Measurements from ENCODE around the gene ALDH8A1. TPM values are rescaled to one million over a fixed set of nuclear protein-coding genes. Genes with fewer than 3 reads are reported as not detected.

The ALDH8A1 gene
- total RNA-seq, 1 donor from 2014 or later: 0.30 TPM

DNA sequence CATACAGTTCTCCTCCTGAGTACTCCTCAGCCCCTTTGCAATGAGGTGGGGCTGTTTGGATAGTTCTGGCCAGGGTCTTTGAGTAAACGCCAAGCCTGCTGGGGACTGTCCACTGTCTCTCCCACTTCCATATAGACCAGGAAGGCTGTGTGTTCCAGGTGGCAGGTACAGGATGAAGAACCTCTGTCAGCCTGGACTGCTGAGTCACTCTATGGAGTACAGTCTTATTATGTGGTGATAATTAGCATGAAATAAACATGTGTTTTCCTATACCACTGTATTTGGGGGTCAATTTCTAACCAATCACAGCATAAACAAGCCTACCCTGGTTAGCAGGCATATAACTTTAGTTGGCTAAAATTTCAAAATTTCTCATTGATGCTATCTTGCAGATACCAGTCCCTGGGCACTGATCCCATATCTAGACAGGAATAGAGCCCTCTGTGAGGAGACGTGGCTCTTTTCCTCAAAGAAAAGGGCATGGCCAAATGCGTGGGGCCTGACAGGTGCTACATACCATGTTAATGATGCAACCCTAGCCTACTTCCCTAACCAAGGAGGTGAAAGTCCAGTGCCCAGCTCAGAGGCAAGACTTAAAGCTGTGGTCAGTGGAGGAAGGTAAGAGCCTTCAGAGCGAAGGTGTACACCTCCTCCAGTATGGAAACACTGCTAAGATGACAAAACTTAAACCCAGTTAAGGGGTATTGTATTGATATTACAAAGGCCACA is 4.5 kb upstream of the ALDH8A1 start:
- peaks cover 9% of the 10 kb centered on the region for H3K36me3 Mint-ChIP-seq (ENCODE audit: unreplicated experiment)
- TF ChIP-seq, protein P1, sequence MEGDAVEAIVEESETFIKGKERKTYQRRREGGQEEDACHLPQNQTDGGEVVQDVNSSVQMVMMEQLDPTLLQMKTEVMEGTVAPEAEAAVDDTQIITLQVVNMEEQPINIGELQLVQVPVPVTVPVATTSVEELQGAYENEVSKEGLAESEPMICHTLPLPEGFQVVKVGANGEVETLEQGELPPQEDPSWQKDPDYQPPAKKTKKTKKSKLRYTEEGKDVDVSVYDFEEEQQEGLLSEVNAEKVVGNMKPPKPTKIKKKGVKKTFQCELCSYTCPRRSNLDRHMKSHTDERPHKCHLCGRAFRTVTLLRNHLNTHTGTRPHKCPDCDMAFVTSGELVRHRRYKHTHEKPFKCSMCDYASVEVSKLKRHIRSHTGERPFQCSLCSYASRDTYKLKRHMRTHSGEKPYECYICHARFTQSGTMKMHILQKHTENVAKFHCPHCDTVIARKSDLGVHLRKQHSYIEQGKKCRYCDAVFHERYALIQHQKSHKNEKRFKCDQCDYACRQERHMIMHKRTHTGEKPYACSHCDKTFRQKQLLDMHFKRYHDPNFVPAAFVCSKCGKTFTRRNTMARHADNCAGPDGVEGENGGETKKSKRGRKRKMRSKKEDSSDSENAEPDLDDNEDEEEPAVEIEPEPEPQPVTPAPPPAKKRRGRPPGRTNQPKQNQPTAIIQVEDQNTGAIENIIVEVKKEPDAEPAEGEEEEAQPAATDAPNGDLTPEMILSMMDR (IDR thresholded peaks at IDR 0.05): no peak
- H3K9me3 Mint-ChIP-seq (ENCODE audit: unreplicated experiment): peaks cover 9% of the 10 kb centered on the region
- no peak overlapping the region for H3K27ac Mint-ChIP-seq (ENCODE audit: unreplicated experiment)
- H3K27me3 Mint-ChIP-seq (ENCODE audit: unreplicated experiment): no peaks in the 10 kb centered on the region
- DNase-seq (ENCODE audit: extremely low spot score, unreplicated experiment): no peak
- H3K4me1 Mint-ChIP-seq (ENCODE audit: unreplicated experiment): no peaks in the 10 kb centered on the region
- H3K4me3 Mint-ChIP-seq (ENCODE audit: unreplicated experiment): no peak overlapping the region

DNA sequence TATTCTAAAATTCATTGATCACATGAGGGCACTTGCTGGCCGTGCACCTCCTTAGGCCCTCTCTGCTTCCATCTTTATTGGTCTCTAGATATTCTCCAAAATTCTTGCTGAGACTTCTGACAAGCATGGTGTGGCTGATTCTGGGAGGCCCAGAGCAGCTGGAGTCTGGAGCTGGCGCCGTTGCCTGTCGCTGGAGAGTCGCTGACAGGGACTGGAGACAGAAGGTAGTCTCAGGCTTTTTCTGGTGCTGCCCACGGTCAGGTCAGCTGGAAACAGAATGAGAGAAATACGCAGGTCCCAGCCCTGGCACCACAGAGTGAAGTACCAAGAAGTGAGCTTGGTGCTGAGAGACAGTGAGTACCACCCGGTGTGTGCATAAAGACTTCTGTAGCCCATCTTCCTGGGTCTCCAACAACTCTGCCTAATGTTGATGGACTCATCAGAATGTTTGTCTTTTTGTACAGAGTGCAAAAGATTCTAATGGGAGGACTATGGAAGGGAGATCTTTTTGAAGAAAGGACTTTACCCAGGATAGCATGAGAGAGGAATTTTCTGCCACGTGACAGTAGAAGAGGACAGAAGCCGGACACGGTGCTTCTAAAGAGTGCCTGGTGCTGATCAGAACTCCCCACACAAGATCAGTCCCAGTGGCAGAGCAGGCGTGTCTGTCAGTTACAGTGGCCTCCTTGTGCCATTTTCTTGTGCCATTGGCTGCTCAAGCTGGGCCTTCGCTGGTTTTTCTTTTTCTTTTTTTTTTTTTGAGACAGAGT is 1.8 kb upstream of the ALDH8A1 start:
- no peak overlapping the region for H3K27ac Mint-ChIP-seq (ENCODE audit: unreplicated experiment)
- H3K4me3 Mint-ChIP-seq (ENCODE audit: unreplicated experiment): no peak overlapping the region
- peaks cover 6% of the 10 kb centered on the region for H3K9me3 Mint-ChIP-seq (ENCODE audit: unreplicated experiment)
- H3K36me3 Mint-ChIP-seq (ENCODE audit: unreplicated experiment): no peaks in the 10 kb centered on the region
- H3K27me3 Mint-ChIP-seq (ENCODE audit: unreplicated experiment): no peaks in the 10 kb centered on the region
- TF ChIP-seq, protein P1 (IDR thresholded peaks at IDR 0.05): no peak
- no peaks in the 10 kb centered on the region for H3K4me1 Mint-ChIP-seq (ENCODE audit: unreplicated experiment)
- DNase-seq (ENCODE audit: extremely low spot score, unreplicated experiment): no peak

DNA sequence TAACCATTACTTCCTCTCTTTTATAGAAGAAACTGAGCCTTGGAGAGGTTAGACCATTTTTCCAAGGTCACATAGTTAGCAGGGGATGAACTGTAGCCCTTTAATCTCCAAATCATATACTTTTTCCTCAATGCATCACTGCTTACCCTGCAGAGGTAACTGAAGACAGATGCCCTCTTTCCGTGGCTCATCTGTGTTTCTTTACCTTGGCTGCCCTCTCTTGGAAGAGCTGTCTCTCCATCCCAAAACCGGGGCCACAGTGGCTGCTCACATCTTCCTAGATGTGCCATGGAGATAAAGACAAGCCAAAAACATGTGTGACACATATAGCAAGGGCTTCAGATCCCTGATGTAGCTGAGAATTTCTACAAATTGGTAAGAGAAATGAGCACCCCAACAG is 581 bp upstream of the ALDH8A1 start:
- H3K9me3 Mint-ChIP-seq (ENCODE audit: unreplicated experiment): peaks cover 7% of the 10 kb centered on the region
- H3K4me3 Mint-ChIP-seq (ENCODE audit: unreplicated experiment): no peak overlapping the region
- H3K27me3 Mint-ChIP-seq (ENCODE audit: unreplicated experiment): no peaks in the 10 kb centered on the region
- no peaks in the 10 kb centered on the region for H3K36me3 Mint-ChIP-seq (ENCODE audit: unreplicated experiment)
- no peak overlapping the region for H3K27ac Mint-ChIP-seq (ENCODE audit: unreplicated experiment)
- H3K4me1 Mint-ChIP-seq (ENCODE audit: unreplicated experiment): no peaks in the 10 kb centered on the region
- no peak for DNase-seq (ENCODE audit: extremely low spot score, unreplicated experiment)
- TF ChIP-seq, protein P1 (IDR thresholded peaks at IDR 0.05): no peak

DNA sequence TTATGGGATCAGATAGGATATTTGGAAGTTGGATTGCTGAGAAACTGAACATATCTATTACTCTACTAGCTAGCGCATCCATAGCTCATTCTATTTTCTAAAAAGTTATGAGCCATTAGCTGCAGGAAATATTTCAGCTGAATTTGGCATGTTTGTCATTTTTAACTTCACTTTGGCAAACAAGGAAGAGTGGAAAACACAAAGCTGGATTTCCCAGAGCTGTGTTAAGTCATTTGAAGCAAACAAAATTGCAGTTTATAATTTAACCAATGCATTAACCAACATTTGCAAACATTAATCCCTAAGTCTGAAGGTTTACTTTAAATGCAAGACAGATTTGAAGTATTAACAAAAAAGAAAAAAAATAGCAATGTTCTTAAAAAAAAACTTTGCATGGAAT is 1.2 kb downstream of the ALDH8A1 start:
- Mint-ChIP-seq H3K27me3 (ENCODE audit: unreplicated experiment) (no peaks in the 10 kb centered on the region), H3K36me3 (ENCODE audit: unreplicated experiment) (no peaks in the 10 kb centered on the region), H3K4me3 (ENCODE audit: unreplicated experiment) (no peak overlapping the region), H3K27ac (ENCODE audit: unreplicated experiment) (no peak overlapping the region), H3K9me3 (ENCODE audit: unreplicated experiment) (peaks cover 7% of the 10 kb centered on the region), H3K4me1 (ENCODE audit: unreplicated experiment) (no peaks in the 10 kb centered on the region)
- no peak for DNase-seq (ENCODE audit: extremely low spot score, unreplicated experiment)
- TF ChIP-seq, protein P1 (IDR thresholded peaks at IDR 0.05): no peak

DNA sequence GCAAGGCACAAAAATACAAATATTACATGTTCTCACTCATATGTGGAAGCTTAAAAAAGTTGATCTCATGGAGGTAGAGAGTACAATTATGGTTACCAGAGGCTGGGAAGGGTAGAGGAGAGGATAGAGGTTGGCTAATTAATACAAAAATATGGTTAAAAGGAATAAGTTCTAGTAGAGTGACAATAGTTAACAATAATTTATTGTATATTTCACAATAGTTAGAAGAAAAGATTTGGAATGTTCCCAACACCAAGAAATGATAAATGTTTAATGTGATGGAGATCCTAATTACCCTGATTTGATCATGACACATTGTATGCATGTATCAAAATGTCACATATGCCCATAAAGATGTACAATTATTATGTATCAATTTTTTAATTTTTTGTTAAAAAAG is 1.8 kb downstream of the ALDH8A1 start:
- H3K4me1 Mint-ChIP-seq (ENCODE audit: unreplicated experiment): no peaks in the 10 kb centered on the region
- H3K36me3 Mint-ChIP-seq (ENCODE audit: unreplicated experiment): no peaks in the 10 kb centered on the region
- no peaks in the 10 kb centered on the region for H3K27me3 Mint-ChIP-seq (ENCODE audit: unreplicated experiment)
- TF ChIP-seq, protein P1 (IDR thresholded peaks at IDR 0.05): no peak
- no peak for DNase-seq (ENCODE audit: extremely low spot score, unreplicated experiment)
- peaks cover 7% of the 10 kb centered on the region for H3K9me3 Mint-ChIP-seq (ENCODE audit: unreplicated experiment)
- H3K27ac Mint-ChIP-seq (ENCODE audit: unreplicated experiment): no peak overlapping the region
- no peak overlapping the region for H3K4me3 Mint-ChIP-seq (ENCODE audit: unreplicated experiment)

Data from osteocyte (in vitro differentiated cells).